Measurements from ENCODE around the gene SNX6.

DNA sequence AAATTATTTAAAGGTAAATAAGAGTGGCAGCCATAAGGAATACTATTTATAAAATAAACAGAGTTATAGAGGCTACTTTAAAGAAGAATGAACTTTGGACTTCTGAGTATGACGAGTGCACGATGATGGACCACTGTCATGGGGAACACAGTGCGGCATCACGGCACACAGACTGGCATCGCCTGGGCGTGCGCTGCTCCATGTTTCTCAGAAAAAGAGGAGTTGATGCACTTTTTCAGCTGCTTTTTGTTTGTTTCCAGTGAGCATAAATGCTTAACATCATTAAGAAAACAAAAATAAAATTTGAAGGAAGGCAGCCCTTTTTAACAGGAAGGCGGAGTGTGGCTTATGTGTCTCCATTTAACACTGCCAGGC, 67.2 kb downstream of the SNX6 start:
- no peak for TF ChIP-seq POLR2A (IDR thresholded peaks at IDR 0.05)
- TF ChIP-seq CTCF (IDR thresholded peaks at IDR 0.05 in 8 of 11, conservative IDR thresholded peaks at IDR 0.05 in 3 of 11), result no peak
